NCI-H1105 treated with DMSO at 0.1 percent for 48 hours (cell line): ENCODE results near the gene SF1.

Source experiments
- DNase-seq: peaks from one replicate; lab custom pipeline; 2025; lab: John Stamatoyannopoulos, UW

Gene SF1

DNA sequence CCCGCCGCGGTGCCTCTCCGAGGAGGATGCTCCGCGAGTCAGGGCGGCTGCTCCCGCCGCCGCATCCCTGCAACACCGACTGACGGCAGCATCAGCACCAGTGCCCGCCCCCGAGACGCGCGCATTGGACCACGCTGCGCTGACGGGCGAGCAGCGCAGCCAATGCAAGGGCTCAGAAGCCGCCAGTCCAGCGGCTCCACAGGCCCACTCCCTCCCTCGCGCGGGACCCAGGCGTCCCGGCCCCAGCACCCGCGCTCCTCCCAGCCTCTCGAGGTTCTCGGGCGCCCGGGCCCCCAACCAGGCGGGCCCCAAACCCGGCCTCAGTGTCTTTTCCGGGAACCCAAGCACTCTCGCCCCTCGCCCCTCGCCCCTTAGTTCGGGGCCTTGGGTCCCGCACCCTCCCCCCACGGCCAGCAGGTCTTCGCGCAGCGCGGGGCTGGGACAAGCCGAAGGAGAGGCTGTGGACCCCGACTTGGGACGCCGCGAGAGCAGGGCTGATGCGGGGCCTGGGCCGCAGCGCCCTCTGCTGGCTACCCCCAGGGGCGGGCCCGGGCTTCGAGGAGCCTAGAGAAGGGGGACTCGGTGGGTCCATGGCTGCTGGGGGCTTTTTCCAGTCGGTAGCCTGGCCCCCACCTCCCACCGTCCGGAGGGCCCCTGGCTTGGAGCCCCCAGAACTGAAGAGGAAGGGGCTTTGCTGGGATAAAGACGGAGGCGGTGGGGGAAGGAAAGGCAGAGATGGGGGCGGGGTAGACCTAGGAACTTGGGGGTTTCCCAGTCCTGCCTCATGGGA lies 55.0 kb downstream of the SF1 start, which contains the start of gene NRXN2:
Gene NRXN2 (minus strand): TSS at position 81 of the 790 bp plus-strand sequence. CDS start 9,498 bp downstream, outside the sequence.
- DNase-seq: peak; percentile 85

GRCh38 chr11:64722141-64723065 lies 55.9 kb downstream of the SF1 start:
- no peak for DNase-seq

- no peak for DNase-seq
Observed at GRCh38 chr11:64721359-64721699, 57.0 kb downstream of the SF1 start.

GRCh38 chr11:64720640-64721358 lies 57.5 kb downstream of the SF1 start:
- no peak for DNase-seq

DNA sequence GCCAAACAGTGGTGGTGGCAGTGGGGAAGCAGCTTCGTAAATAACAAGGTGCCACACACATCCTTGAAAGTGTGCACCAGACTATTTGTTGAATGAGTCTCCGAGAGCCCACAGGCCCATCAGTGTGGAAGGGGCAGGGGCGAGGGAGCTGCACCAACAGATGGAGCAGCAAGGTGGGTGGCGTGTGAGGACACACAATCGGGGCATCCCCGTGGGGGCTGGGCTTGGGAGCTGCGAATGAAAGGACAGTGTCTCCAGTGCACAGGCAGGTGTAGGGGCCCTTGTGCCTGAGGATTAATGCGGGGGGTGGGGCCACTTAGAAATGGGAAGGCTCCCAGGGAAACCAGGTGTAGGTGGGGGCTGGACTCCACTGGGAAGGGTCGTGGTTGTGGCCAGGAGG lies 58.2 kb downstream of the SF1 start:
- no peak for DNase-seq

DNA sequence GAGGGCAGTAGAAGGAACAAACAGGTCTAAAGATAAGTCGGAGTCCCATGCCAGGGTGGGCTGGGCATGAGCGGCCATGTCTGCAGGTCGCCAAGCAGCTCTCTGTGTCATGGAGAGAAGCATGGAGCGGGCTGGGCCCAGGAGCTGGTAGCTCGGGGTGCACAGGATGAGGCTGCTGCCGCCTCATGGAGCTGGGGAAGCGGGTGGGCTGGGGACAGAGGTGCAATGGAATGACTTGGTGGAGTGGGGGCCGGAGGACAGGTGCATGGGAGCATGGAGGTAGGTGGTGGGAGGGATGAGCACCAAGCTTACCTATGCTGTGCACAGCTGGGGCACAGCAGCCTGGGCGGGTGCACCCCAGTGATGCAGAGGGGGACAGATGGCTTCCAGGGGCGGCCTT lies 58.9 kb downstream of the SF1 start:
- no peak for DNase-seq

GRCh38 chr11:64718780-64719124 lies 59.6 kb downstream of the SF1 start:
- no peak for DNase-seq

GRCh38 chr11:64718084-64718779 lies 60.1 kb downstream of the SF1 start:
- DNase-seq: no peak

- no peak for DNase-seq
Observed at GRCh38 chr11:64717268-64717578, 61.1 kb downstream of the SF1 start.

DNA sequence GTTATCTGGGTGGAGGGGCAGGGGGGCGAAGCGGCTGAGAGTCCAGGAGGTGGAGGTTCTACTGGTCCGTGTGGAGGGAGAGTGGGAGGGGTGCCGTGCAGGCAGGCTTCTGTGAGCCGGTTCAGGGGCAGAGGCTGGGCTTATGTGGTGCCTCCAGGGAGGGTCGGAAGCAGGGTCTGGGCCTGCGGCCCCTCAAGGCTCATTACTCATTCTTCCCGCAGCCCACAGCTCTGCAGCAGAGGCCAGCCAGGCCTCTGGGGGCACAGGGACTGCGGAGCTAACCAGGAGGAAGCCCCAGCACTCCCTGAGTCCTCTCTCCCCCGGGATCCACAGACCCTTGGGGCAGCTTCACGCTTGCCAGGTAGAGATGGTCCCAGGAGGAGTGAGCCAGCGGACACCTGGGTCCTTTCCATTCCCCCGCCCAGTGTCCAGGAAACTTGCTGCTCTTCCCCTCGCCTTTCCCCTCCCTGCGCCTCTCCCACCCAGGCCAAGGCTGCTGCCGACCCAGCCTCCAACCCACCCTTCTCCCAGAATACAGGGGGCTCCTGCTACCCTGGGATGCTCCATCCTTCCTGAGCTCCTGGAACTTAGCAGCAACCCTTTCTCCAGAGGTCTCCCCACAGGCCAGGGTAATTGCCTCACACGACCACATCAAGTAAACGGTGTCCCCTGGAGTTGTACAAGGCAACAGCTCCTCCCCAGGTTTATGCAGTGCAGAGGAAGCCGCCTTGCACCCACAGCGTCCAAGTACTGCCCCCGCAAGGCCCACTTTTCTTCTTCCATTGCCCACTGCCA lies 61.7 kb downstream of the SF1 start:
- DNase-seq: no peak

DNA sequence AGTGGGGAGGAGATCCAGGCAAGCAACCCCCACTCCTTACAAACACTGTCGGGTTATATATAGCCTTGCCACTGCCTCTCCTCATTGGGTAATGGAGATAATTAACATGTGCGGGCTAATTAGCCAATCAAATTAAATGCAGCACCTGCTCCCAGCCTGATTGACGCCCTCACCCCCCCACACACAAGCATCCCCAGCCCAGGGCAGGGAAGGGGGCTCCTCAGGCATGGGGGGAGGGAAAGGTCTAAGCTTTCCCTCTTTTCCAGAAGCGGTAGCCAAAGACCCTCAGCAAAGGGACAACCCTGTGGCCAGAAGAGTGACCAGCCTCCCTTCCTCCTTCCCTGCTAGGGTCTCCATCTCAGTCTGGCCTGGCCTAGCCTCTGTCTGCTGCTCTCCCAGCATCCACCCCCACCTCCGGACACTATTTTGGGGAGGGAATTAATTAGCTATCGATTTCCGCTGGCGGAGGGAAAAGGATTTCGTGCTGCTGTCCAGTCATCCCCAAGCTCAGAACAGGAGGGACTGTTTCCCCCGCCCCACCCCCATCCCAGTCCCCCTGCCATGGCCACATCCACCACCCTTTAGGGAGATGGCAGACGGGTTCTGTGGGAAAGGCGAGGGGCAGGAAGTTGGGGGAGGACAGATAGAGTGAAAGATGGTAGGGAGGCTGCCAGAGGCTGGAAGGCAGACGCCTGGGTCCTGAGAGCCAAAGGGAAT lies 62.4 kb downstream of the SF1 start:
- DNase-seq: no peak

GRCh38 chr11:64715110-64715509 lies 63.2 kb downstream of the SF1 start:
- no peak for DNase-seq

- DNase-seq: no peak
Observed at GRCh38 chr11:64714666-64715065, 63.7 kb downstream of the SF1 start.
